Measurements from ENCODE around the gene TIMP3. TPM values are rescaled to one million over a fixed set of nuclear protein-coding genes. Genes with fewer than 3 reads are reported as not detected.

The TIMP3 gene
- total and polyA plus RNA-seq, 2 experiments from 2014 or later, result 91.6 to 96.1 TPM

DNA sequence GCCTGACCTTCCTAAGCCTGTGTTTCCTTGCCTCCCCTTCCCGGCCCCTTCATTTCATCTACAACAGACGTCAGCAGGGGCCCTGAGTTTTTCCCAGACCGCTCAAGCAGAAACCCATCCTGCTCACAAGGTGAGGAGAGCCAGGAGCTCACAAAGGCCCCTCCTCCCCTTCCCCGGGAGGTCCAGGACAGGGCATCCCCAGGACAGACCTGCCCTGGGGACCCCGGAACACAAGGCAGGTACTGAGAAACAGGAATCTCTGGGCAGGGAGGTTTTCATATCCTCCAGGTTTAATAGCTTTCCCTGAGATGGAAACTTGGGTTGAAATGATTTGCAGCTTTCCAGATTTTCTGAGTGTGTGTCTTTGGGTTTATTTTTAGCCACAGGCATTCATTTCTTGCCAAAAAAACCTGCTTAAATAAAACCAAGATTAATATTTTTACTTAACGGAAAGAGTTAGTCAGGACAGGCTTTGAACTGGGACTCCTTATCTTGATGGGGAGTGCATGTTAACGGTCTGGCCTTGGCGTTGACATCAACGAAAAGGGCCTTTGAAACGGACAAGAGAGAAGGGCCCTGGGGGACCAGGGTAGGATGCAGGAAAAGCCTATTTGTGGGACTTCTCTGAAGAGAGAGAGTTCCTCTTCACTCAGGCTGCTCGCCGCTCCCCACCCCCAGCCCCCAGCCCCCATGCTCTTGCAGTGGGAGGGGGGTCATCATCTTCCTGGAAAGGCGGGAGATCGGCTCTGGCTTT, 38.5 kb downstream of the TIMP3 start:
- peak; percentile 54 for DNase-seq (ENCODE audit: low spot score)
- no peaks in the 10 kb centered on the region for H3K9me3 ChIP-seq (ENCODE audit: low read depth)
- WGBS (ENCODE audit: low lambda C conversion rate, missing lambda C conversion rate), result 48% methylated on average over 13 of the region's 14 CpGs
- H3K79me2 ChIP-seq, result peaks cover 25% of the 10 kb centered on the region
- TF ChIP-seq EZH2phosphoT487 (IDR thresholded peaks at IDR 0.05; ENCODE audit: low read depth, severe bottlenecking, unreplicated experiment) (no peak), EZH2 (IDR thresholded peaks at IDR 0.05; ENCODE audit: borderline replicate concordance) (no peak), CTCF (IDR thresholded peaks at IDR 0.05; ENCODE audit: poor library complexity) (no peak)
- H3K27ac ChIP-seq, result peak overlapping the region; percentile 85
- peaks cover 17% of the 10 kb centered on the region for H3K4me1 ChIP-seq (ENCODE audit: insufficient read depth)
- peak overlapping the region; percentile 54 for H3K4me2 ChIP-seq
- H4K20me1 ChIP-seq (ENCODE audit: insufficient read depth, poor library complexity, severe bottlenecking), result no peaks in the 10 kb centered on the region
- no peaks in the 10 kb centered on the region for H3K27me3 ChIP-seq
- H3K36me3 ChIP-seq (replicated peaks; ENCODE audit: insufficient read depth, low read depth), result no peaks in the 10 kb centered on the region
- no peak overlapping the region for H2AFZ ChIP-seq
- H3K9me2 ChIP-seq (replicated peaks; ENCODE audit: insufficient read depth), result no peaks in the 10 kb centered on the region
- H3K4me3 ChIP-seq, result no peak overlapping the region

DNA sequence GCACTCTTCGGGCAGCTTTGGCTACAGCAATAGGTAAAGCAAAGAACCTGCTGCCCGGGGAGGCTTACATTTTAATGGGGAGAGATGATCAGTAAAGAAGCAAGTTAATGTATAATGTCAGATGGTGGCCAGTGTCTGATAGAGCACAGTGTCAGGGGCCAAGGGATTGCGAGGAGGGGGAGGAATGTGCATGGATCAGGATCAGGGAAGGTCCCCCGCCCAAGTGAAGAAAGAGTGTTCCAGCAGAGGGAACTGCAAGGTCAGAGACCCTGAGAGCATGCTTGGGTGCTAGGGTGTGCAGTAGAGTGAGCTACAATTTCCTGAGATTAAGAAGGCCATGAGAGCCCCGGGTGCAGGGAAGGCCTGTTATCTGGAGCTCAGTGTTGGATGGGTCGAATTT, 39.7 kb downstream of the TIMP3 start:
- no peak overlapping the region for H3K4me3 ChIP-seq
- WGBS (ENCODE audit: low lambda C conversion rate, missing lambda C conversion rate), result 59% methylated on average over 6 of the region's 6 CpGs
- no peaks in the 10 kb centered on the region for H3K27me3 ChIP-seq
- H3K9me3 ChIP-seq (ENCODE audit: low read depth), result no peaks in the 10 kb centered on the region
- no peak overlapping the region for H2AFZ ChIP-seq
- no peaks in the 10 kb centered on the region for H4K20me1 ChIP-seq (ENCODE audit: insufficient read depth, poor library complexity, severe bottlenecking)
- H3K27ac ChIP-seq, result peak overlapping the region; percentile 85
- no peaks in the 10 kb centered on the region for H3K9me2 ChIP-seq (replicated peaks; ENCODE audit: insufficient read depth)
- peaks cover 26% of the 10 kb centered on the region for H3K79me2 ChIP-seq
- DNase-seq (ENCODE audit: low spot score), result no peak
- TF ChIP-seq EZH2 (IDR thresholded peaks at IDR 0.05; ENCODE audit: borderline replicate concordance) (no peak), CTCF (IDR thresholded peaks at IDR 0.05; ENCODE audit: poor library complexity) (no peak), EZH2phosphoT487 (IDR thresholded peaks at IDR 0.05; ENCODE audit: low read depth, severe bottlenecking, unreplicated experiment) (no peak)
- H3K4me2 ChIP-seq, result peak overlapping the region; percentile 46
- H3K36me3 ChIP-seq (replicated peaks; ENCODE audit: insufficient read depth, low read depth), result no peaks in the 10 kb centered on the region
- H3K4me1 ChIP-seq (ENCODE audit: insufficient read depth), result peaks cover 17% of the 10 kb centered on the region

GRCh38 chr22:32842486-32842885, 41.0 kb downstream of the TIMP3 start:
- H3K9me3 ChIP-seq (ENCODE audit: low read depth), result no peaks in the 10 kb centered on the region
- H3K4me3 ChIP-seq, result no peak overlapping the region

More at GRCh38 chr22:32842486-32842885, 41.0 kb downstream of the TIMP3 start:
- no peak overlapping the region for H3K27ac ChIP-seq
- peaks cover 22% of the 10 kb centered on the region for H3K79me2 ChIP-seq
- no peaks in the 10 kb centered on the region for H3K9me2 ChIP-seq (replicated peaks; ENCODE audit: insufficient read depth)
- no peak overlapping the region for H2AFZ ChIP-seq
- no peak overlapping the region for H3K4me2 ChIP-seq
- H4K20me1 ChIP-seq (ENCODE audit: insufficient read depth, poor library complexity, severe bottlenecking), result peaks cover 5% of the 10 kb centered on the region
- 62% methylated on average over 4 of the region's 4 CpGs for WGBS (ENCODE audit: low lambda C conversion rate, missing lambda C conversion rate)
- no peaks in the 10 kb centered on the region for H3K36me3 ChIP-seq (replicated peaks; ENCODE audit: insufficient read depth, low read depth)
- no peak for TF ChIP-seq CTCF (IDR thresholded peaks at IDR 0.05; ENCODE audit: poor library complexity)
- no peak for TF ChIP-seq EZH2phosphoT487 (IDR thresholded peaks at IDR 0.05; ENCODE audit: low read depth, severe bottlenecking, unreplicated experiment)
- TF ChIP-seq EZH2 (IDR thresholded peaks at IDR 0.05; ENCODE audit: borderline replicate concordance), result no peak
- DNase-seq (ENCODE audit: low spot score), result no peak
- H3K4me1 ChIP-seq (ENCODE audit: insufficient read depth), result peaks cover 17% of the 10 kb centered on the region
- no peaks in the 10 kb centered on the region for H3K27me3 ChIP-seq
